Measurements from ENCODE around the gene GPC1.

- TF ChIP-seq POLR2AphosphoS5 (IDR thresholded peaks at IDR 0.05) (no peak), POLR2A (IDR thresholded peaks at IDR 0.05) (no peak), CTCF (IDR thresholded peaks at IDR 0.05) (no peak)
These were observed 63.4 kb downstream of the GPC1 start for GRCh38 chr2:240498958-240499260.
